Activated CD4-positive, CD25-positive, alpha-beta regulatory T cell treated with anti-CD3 and anti-CD28 coated beads, Interleukin-2, amount 50 U/mL, for 16 hours (primary cell): ENCODE measurements around the gene PRKACG.
"Not testable (repeated sequence)": the region's sequence is repeated elsewhere in the genome, so short reads cannot be mapped to it uniquely, and the experiment has no call there.

Experiments
- DNase-seq: peaks from one replicate; pipeline ENCODE4 v3.0.0-alpha.2; 2020; ENCODE audit warnings: low read depth, low spot score

The PRKACG gene

GRCh38 chr9:69014013-69014412 lies at the start of gene PRKACG:
TSS of gene PRKACG (minus strand) at chr9:69014113. CDS start at chr9:69014092, 21 bp downstream.
- DNase-seq, result no peak

- no peak for DNase-seq
Measured at GRCh38 chr9:69062195-69062594, 48.3 kb upstream of the PRKACG start.

GRCh38 chr9:69060766-69061165 lies 46.9 kb upstream of the PRKACG start:
- DNase-seq, result no peak

- DNase-seq, result no peak
Measured at GRCh38 chr9:69058101-69058500, 44.2 kb upstream of the PRKACG start.

GRCh38 chr9:69056191-69056815 lies 42.4 kb upstream of the PRKACG start:
- DNase-seq, result no peak

- DNase-seq, result no peak
Measured at GRCh38 chr9:69054989-69055388, 41.1 kb upstream of the PRKACG start.

- DNase-seq, result not testable (repeated sequence)
Measured at GRCh38 chr9:69050936-69051335, 37.0 kb upstream of the PRKACG start.

- no peak for DNase-seq
Measured at GRCh38 chr9:69049094-69049493, 35.2 kb upstream of the PRKACG start.

- no peak for DNase-seq
Measured at GRCh38 chr9:69047371-69047770, 33.5 kb upstream of the PRKACG start.

- no peak for DNase-seq
Measured at GRCh38 chr9:69046723-69047122, 32.8 kb upstream of the PRKACG start.

GRCh38 chr9:69045821-69046220 lies 31.9 kb upstream of the PRKACG start:
- DNase-seq, result no peak

GRCh38 chr9:69044240-69045219 lies 30.6 kb upstream of the PRKACG start:
- no peak for DNase-seq

GRCh38 chr9:69040646-69041045 lies 26.7 kb upstream of the PRKACG start:
- DNase-seq, result no peak

GRCh38 chr9:69036799-69037198 lies 22.9 kb upstream of the PRKACG start:
- DNase-seq, result no peak

GRCh38 chr9:69036309-69036708 lies 22.4 kb upstream of the PRKACG start:
- DNase-seq, result no peak

GRCh38 chr9:69035438-69036308 lies 21.8 kb upstream of the PRKACG start, which contains the start of gene FXN:
TSS of gene FXN (plus strand) at chr9:69035752. CDS start at chr9:69035783, 31 bp downstream.
- DNase-seq, result peak; percentile 60

GRCh38 chr9:69034071-69034470 lies 20.2 kb upstream of the PRKACG start:
- DNase-seq, result no peak

- no peak for DNase-seq
Measured at GRCh38 chr9:69030851-69031645, 17.1 kb upstream of the PRKACG start.

GRCh38 chr9:69029535-69029934 lies 15.6 kb upstream of the PRKACG start:
- no peak for DNase-seq

- DNase-seq, result no peak
Measured at GRCh38 chr9:69028754-69029153, 14.8 kb upstream of the PRKACG start.
